GM12878 (cell line): ENCODE results near the gene ZNF608. TPM values are rescaled to one million over a fixed set of nuclear protein-coding genes. Genes with fewer than 3 reads are reported as not detected.
A peak's percentile ranks its signal among the peaks of the same experiment; 100 is the strongest.

Experiments
- BACH1 ChIP-seq: fragments of 450-650 bp; IDR thresholded peaks from 2 replicates; pipeline ENCODE4 v1.6.1; 2017; ENCODE audit warnings: mild to moderate bottlenecking, borderline replicate concordance
- CBX3 ChIP-seq: fragments of 200-600 bp; sonication (generic); IDR thresholded peaks from 2 replicates; pipeline ENCODE4 v1.6.1; 2016; ENCODE audit warnings: low read depth, borderline replicate concordance
- CHD2 ChIP-seq: IDR thresholded peaks from 2 replicates; pipeline ENCODE4 v1.6.1; 2011; ENCODE audit warnings: low read depth, low read length, improper control_type of control experiment, borderline replicate concordance
- E4F1 ChIP-seq: fragments of 450-650 bp; IDR thresholded peaks from 2 replicates; pipeline ENCODE4 v1.6.1; 2018; ENCODE audit warnings: borderline replicate concordance, mild to moderate bottlenecking; ENCODE audit not compliant: partially characterized antibody
- FOXM1 ChIP-seq: IDR thresholded peaks from 2 replicates; pipeline ENCODE4 v1.6.1; 2012; ENCODE audit warnings: low read depth, mild to moderate bottlenecking, inconsistent platforms, low read length, moderate library complexity
- MLLT1 ChIP-seq: fragments of 450-650 bp; IDR thresholded peaks from 2 replicates; pipeline ENCODE4 v1.6.1; 2016; ENCODE audit warnings: mild to moderate bottlenecking
- MTA2 ChIP-seq: fragments of 450-650 bp; IDR thresholded peaks from 2 replicates; pipeline ENCODE4 v1.6.1; 2016; ENCODE audit warnings: low read depth, mild to moderate bottlenecking, moderate library complexity
- MTA3 ChIP-seq: IDR thresholded peaks from 2 replicates; pipeline ENCODE4 v1.6.1; 2012; ENCODE audit warnings: low read length, inconsistent platforms, borderline replicate concordance
- NRF1 ChIP-seq: conservative IDR thresholded peaks from 2 replicates; pipeline ENCODE4 v1.6.1; 2011; ENCODE audit warnings: mild to moderate bottlenecking, low read depth, low read length, improper control_type of control experiment
- PAX5 ChIP-seq: IDR thresholded peaks from 2 replicates; pipeline ENCODE4 v1.6.1; 2011; ENCODE audit warnings: low read depth, low read length, borderline replicate concordance
- PBX3 ChIP-seq: IDR thresholded peaks from 2 replicates; pipeline ENCODE4 v1.6.1; 2011; ENCODE audit warnings: mild to moderate bottlenecking, low read depth, low read length, moderate library complexity; ENCODE audit not compliant: insufficient replicate concordance
- RAD51 ChIP-seq: fragments of 450-650 bp; IDR thresholded peaks from 2 replicates; pipeline ENCODE4 v1.6.1; 2016; ENCODE audit warnings: moderate library complexity, mild to moderate bottlenecking, inconsistent platforms
- SMC3 ChIP-seq: IDR thresholded peaks from 2 replicates; pipeline ENCODE4 v1.6.1; 2011; ENCODE audit warnings: low read length, improper control_type of control experiment, borderline replicate concordance
- TCF7 ChIP-seq: IDR thresholded peaks from 2 replicates; pipeline ENCODE4 v1.6.1; 2014; ENCODE audit warnings: antibody characterized with exemption, borderline replicate concordance
- ZBTB40 ChIP-seq: fragments of 450-650 bp; IDR thresholded peaks from 2 replicates; pipeline ENCODE4 v1.6.1; 2016; ENCODE audit warnings: mild to moderate bottlenecking, moderate library complexity, borderline replicate concordance
- polyA plus RNA-seq, 11 experiments: library from polyadenylated mRNA; depleted of rRNA in 4 of 11; unstranded in 6 of 11; stranded (reverse) in 5 of 11; fragments of >200 nt; fragmentation: Nextera tagmentation in 4 of 11; fragmentation: Illumina TruSeq in 1 of 11; extraction: Ambion mirVana in 4 of 11; extraction: Trizol in 1 of 11; gene quantifications; 1 replicate in 1 of 11; 2 replicates in 10 of 11; pipeline versions ENCODE4 v1.2.1 to v1.2.3, GENCODE V29; 2011 to 2016; ENCODE audit warnings: inconsistent platforms in 2 of 11, missing spikeins in 2 of 11, low read depth in 1 of 11
- total RNA-seq, 4 experiments: library from RNA; depleted of rRNA in 3 of 4; stranded (reverse); fragments of >200 nt in 3 of 4; fragmentation: Illumina TruSeq in 1 of 4; extraction: Trizol in 1 of 4; gene quantifications; 2 replicates each; pipeline versions ENCODE4 v1.2.1 to v1.2.3, GENCODE V29; 2013 to 2021

ZNF608 gene
- total and polyA plus RNA-seq, 10 of the 15 experiments (the other 5 are each of a cell fraction or from before 2014, with no cell fraction given) = 0.19 to 6.7 (median 0.64) TPM

- no peak for TF ChIP-seq MTA3
- no peak for TF ChIP-seq PAX5
- TF ChIP-seq RAD51 = peak; percentile 72
- TF ChIP-seq ZBTB40 = no peak
- peak; percentile 46; the same call in 1 of the 2 replicates for TF ChIP-seq SMC3
- peak; percentile 28; the same call in 1 of the 2 replicates for TF ChIP-seq FOXM1
- TF ChIP-seq MLLT1 = 0 out of 2 replicates have a peak, but pooled peaks have one; percentile 32
- TF ChIP-seq CBX3 = no peak
- TF ChIP-seq PBX3 = no peak
- no peak for TF ChIP-seq BACH1
- no peak for TF ChIP-seq TCF7
- no peak for TF ChIP-seq NRF1
- TF ChIP-seq MTA2 = peak; percentile 25; the same call in 1 of the 2 replicates
- no peak for TF ChIP-seq CHD2
- peak; percentile 49 for TF ChIP-seq E4F1
- TF ChIP-seq, all 136 proteins: peak for 13
Measured at GRCh38 chr5:124725040-124725434, 21.4 kb downstream of the ZNF608 start (continued).
